Esophagus squamous epithelium (tissue), 5 donors: ENCODE results near the gene MRPS34. TPM values are rescaled to one million over a fixed set of nuclear protein-coding genes. Genes with fewer than 3 reads are reported as not detected.

ENCODE experiments used
- DNase-seq: peaks from one replicate; lab custom pipeline; 2025; lab: John Stamatoyannopoulos, UW
- H3K27ac ChIP-seq, 4 donors: fragments of 200-600 bp; sonication (generic); one replicate each; pipeline ENCODE4 v1.5.1; 2016 to 2019; ENCODE audit warnings: mild to moderate bottlenecking in 1 of 4
- H3K27me3 ChIP-seq, 4 donors: fragments of 200-600 bp; sonication (generic); 1 replicate in 3 of 4; 2 replicates in 1 of 4; pipeline versions ENCODE4 v1.5.1 to v1.6.0; 2017 to 2021; ENCODE audit warnings: antibody characterized with exemption in 1 of 4
- H3K36me3 ChIP-seq, 3 donors: fragments of 200-600 bp; sonication (generic); one replicate each; pipeline ENCODE4 v1.5.1; 2016 to 2019
- H3K4me1 ChIP-seq, 3 donors: fragments of 200-600 bp; sonication (generic); one replicate each; pipeline ENCODE4 v1.5.1; 2017 to 2019
- H3K4me3 ChIP-seq, 4 donors: fragments of 200-600 bp; sonication (generic); 1 replicate in 3 of 4; 2 replicates in 1 of 4; pipeline ENCODE4 v1.5.1; 2016 to 2019; ENCODE audit warnings: mild to moderate bottlenecking in 2 of 4, moderate library complexity in 1 of 4
- H3K9me3 ChIP-seq, 3 donors: fragments of 200-600 bp; sonication (generic); one replicate each; pipeline ENCODE4 v1.5.1; 2016 to 2019
- POLR2A ChIP-seq, 4 donors: fragments of 450-650 bp; IDR thresholded peaks; one replicate each; pipeline ENCODE4 v1.6.1; 2017; ENCODE audit warnings: antibody characterized with exemption in 4 of 4, mild to moderate bottlenecking in 4 of 4, moderate library complexity in 3 of 4
- WGBS, 2 donors: methylation state at CpG; one replicate each; pipeline ENCODE4 v1.1.5; 2018; 5-methylcytosine and 5-hydroxymethylcytosine counted together
- intact Hi-C: fragments of 100-400 bp; cut with DNase I; formaldehyde crosslinking; loops from one replicate; pipeline ENCODE4 v1.15.0; 2022
- total RNA-seq, 4 donors: library from RNA; depleted of rRNA; stranded (reverse); fragments of >200 nt; gene quantifications; one replicate each; pipeline ENCODE4 v1.1.0, GENCODE V29; 2016
- TF ChIP-seq, protein P1 (sequence below), 6 experiments: fragments of 450-650 bp in 4 of 6; fragments of 200-600 bp in 2 of 6; sonication (generic) in 2 of 6; IDR thresholded peaks; one replicate each; pipeline ENCODE4 v1.5.1; 2016 to 2019; ENCODE audit warnings: antibody characterized with exemption in 6 of 6, mild to moderate bottlenecking in 4 of 6, moderate library complexity in 4 of 6
- donor health status: DM: yes; HTN: yes; CAD: no.

The MRPS34 gene
- total RNA-seq, 4 donors from 2014 or later = 89.5 to 158 (median 114) TPM

DNA sequence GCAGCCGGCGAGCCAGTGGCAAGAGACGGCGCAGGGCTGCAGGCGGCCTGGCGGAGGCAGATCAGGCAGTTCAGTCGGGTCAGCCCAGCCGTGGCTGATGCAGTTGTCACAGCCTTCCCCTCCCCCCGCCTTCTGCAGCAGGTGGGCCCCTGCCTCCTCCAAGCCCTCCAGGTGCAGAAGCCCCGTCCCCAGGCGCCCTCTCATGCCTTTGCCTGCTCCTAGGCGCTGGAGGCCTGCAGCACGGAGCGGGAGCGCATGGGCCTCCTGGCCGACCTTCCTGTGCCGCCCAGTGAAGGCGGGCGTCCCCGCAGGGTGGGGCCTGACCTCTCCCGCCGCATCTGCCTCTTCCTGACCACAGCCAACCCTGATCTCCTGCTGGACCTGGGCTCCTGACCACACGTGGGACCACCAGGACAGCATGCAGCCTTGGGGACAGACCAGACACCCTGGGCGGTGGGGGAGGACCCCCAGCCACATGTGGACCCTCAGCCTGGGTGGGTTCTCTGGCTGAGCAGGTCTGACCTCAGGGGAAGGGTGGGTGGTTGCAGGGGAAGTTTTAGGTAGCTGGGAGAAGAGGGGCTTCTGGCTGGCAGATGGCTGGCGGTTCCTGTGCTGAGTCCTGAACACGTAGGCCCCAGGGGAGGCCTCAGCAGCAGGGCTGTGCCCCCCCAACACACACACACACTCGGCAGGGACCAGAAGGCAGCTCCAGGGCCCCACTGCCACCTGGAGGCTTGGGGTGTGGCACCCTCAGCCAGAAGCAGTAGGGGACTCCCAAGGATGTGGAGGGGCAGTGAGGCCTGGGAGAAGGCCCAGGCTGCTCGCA is 3.1 kb upstream of the MRPS34 start:
- no peaks in the 10 kb centered on the region for H3K27me3 ChIP-seq
- H3K4me1 ChIP-seq = peaks cover 21 to 83% (median 25%) of the 10 kb centered on the region in 3 donors
- no peak for TF ChIP-seq POLR2A (IDR thresholded peaks at IDR 0.05)
- TF ChIP-seq, protein P1, sequence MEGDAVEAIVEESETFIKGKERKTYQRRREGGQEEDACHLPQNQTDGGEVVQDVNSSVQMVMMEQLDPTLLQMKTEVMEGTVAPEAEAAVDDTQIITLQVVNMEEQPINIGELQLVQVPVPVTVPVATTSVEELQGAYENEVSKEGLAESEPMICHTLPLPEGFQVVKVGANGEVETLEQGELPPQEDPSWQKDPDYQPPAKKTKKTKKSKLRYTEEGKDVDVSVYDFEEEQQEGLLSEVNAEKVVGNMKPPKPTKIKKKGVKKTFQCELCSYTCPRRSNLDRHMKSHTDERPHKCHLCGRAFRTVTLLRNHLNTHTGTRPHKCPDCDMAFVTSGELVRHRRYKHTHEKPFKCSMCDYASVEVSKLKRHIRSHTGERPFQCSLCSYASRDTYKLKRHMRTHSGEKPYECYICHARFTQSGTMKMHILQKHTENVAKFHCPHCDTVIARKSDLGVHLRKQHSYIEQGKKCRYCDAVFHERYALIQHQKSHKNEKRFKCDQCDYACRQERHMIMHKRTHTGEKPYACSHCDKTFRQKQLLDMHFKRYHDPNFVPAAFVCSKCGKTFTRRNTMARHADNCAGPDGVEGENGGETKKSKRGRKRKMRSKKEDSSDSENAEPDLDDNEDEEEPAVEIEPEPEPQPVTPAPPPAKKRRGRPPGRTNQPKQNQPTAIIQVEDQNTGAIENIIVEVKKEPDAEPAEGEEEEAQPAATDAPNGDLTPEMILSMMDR (IDR thresholded peaks at IDR 0.05) = no peak
- H3K27ac ChIP-seq = no peak overlapping the region
- H3K4me3 ChIP-seq = no peak overlapping the region
- WGBS, 2 donors = 75 to 100% methylated on average over 5 of the region's 28 CpGs
- no peak for DNase-seq
- peaks cover 6 to 65% (median 28%) of the 10 kb centered on the region in 3 donors for H3K36me3 ChIP-seq
- no peaks in the 10 kb centered on the region for H3K9me3 ChIP-seq
- intact Hi-C loops = no loop called here

DNA sequence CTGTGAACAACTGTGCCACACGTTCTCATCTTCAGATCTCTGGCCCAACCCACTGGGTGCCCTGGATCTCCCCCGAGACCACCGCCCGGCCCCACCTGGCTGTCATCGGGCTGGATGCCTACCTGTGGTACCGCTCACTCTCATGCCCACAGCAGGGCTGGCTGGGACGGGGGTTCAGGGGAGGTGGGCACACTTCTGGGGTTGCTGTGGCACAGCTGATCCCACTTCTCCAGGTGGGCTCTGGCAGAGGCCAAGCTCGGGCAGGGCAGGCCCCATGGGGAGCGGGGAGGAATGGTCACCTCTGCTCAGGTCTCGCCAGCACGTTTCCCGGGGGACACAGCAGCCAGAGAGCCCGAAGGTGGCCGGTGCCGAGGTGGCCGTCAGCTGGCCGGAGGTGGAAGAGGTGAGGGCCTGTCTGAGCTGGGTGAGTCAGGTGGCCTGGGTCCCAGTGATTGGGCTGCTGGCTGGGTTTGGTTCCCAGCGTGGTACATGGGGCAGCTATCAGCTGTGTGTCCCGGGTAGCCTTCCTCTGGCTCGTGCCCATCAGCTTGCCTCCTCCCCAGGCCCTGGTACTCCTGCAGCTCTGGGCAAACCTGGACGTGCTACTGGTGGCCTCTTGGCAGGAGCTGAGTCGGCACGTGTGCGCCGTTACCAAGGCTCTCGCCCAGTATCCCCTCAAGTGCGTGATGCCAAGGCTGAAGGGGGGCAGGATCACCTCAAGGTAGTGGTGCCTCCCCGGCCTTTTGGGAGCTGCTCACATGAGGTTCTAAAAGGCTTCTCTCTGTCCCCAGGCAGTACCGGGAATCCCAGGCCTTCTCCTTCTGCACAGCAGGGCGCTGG is 2.3 kb upstream of the MRPS34 start:
- no peaks in the 10 kb centered on the region for H3K27me3 ChIP-seq
- 59 to 80% methylated on average over 2 to 12 of the region's 30 CpGs for WGBS, 2 donors
- TF ChIP-seq POLR2A (IDR thresholded peaks at IDR 0.05) = no peak
- TF ChIP-seq, protein P1 (IDR thresholded peaks at IDR 0.05) = no peak
- H3K36me3 ChIP-seq = peaks cover 6 to 57% (median 28%) of the 10 kb centered on the region in 3 donors
- no peak for DNase-seq
- peaks cover 20 to 83% (median 32%) of the 10 kb centered on the region in 3 donors for H3K4me1 ChIP-seq
- H3K9me3 ChIP-seq = no peaks in the 10 kb centered on the region
- peak overlapping the region in 1 of 4 donors; percentile 98 for H3K27ac ChIP-seq
- peak overlapping the region in 1 of 4 donors; percentile 98 for H3K4me3 ChIP-seq
- intact Hi-C loops = no loop called here

DNA sequence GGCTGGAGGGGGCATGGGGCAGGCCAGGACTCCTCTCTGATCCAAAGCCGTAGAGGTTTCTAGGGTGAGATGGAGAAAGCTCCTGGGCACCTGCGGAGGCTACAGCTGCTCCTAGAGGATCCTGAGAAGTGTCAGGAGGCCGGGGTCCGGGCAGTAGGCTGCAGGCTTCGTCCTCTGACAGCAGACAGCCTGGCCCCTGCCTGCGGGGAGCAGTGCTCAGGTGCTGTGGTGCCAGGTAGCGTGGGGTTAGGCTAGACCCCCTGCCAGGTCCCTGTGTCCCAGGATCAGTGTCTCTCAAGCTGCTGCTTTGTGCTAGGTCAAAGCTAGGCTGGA is 1.5 kb upstream of the MRPS34 start:
- Histone ChIP-seq H3K4me3 (peak overlapping the region in 2 of 4 donors; percentile 73 to 98), H3K4me1 (peaks cover 25 to 83% (median 38%) of the 10 kb centered on the region in 3 donors), H3K36me3 (peaks cover 1 to 54% (median 30%) of the 10 kb centered on the region in 3 donors), H3K27ac (peak overlapping the region; percentile 91 to 98 (median 95)), H3K9me3 (no peaks in the 10 kb centered on the region), H3K27me3 (no peaks in the 10 kb centered on the region)
- WGBS, 2 donors = 73% methylated on average over 3 of the region's 7 CpGs; no CpG with 5 or more reads in 1 of the 2 donors
- no peak for DNase-seq
- intact Hi-C loops = no loop called here
- TF ChIP-seq POLR2A (IDR thresholded peaks at IDR 0.05) = no peak
- TF ChIP-seq, protein P1 (IDR thresholded peaks at IDR 0.05) = no peak

DNA sequence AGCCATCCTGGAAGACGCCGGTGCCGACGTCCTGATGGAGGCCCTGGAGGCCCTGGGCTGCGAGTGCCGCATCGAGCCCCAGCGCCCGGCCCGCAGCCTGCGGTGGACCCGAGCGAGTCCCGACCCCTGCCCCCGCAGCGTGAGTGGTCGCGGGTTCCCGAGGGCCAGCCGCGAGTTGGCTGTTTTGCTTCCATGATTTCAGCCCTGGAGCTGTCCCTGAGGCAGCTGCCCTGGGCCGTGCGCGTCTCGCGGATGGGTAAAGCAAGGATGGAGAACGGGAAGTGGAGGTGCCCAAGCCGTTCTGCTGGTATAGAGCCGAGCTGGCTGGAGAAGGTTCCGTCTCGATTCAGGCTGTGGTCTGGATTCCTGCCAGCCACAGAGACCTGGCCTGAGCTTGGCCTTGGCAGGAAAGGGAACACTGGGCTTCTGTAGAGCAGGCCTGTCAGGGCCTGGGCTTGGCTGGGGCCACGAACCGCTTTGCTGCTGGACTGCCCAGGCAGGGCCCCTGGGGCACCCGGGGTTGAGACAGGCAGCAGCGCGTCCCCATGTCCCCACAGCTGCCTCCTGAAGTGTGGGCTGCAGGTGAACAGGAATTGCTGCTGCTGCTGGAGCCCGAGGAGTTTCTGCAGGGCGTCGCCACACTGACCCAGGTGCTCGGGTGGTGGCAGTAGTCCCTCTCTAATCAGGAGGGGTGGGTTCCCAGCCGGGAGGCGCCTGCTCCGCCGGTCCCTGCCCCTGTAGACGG is 941 bp upstream of the MRPS34 start:
- peak overlapping the region; percentile 91 to 98 (median 95) for H3K27ac ChIP-seq
- intact Hi-C loops = no loop called here
- TF ChIP-seq, protein P1 (IDR thresholded peaks at IDR 0.05) = no peak
- no peak for TF ChIP-seq POLR2A (IDR thresholded peaks at IDR 0.05)
- peaks cover 3 to 54% (median 35%) of the 10 kb centered on the region in 3 donors for H3K36me3 ChIP-seq
- WGBS, 2 donors = 23% methylated on average over 5 of the region's 45 CpGs; no CpG with 5 or more reads in 1 of the 2 donors
- DNase-seq = no peak
- H3K9me3 ChIP-seq = no peaks in the 10 kb centered on the region
- H3K4me3 ChIP-seq = peak overlapping the region; percentile 69 to 98 (median 84)
- H3K27me3 ChIP-seq = no peaks in the 10 kb centered on the region
- peaks cover 27 to 83% (median 38%) of the 10 kb centered on the region in 3 donors for H3K4me1 ChIP-seq
